ENCODE results near the gene SLC39A11.

DNA sequence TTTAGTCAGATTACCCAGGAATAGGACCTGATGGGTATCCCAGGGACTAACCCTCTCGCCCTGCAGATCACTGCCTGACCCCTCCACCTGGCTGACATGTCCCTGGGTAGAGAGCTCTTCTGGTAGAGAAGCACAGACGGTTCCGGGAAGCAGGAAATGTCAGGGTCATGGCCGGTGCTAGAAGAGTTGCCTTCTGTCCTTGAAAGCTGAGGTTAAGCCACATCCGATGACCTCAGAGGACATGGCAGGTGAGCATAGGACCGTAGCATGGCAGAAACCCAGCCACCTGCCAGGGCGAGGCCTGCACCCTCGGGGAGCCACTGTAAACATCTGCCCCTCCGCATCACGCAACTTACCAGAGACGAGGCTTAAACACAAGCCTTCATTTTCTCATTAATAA is 488.0 kb downstream of the SLC39A11 start:
- TF ChIP-seq, protein P1, sequence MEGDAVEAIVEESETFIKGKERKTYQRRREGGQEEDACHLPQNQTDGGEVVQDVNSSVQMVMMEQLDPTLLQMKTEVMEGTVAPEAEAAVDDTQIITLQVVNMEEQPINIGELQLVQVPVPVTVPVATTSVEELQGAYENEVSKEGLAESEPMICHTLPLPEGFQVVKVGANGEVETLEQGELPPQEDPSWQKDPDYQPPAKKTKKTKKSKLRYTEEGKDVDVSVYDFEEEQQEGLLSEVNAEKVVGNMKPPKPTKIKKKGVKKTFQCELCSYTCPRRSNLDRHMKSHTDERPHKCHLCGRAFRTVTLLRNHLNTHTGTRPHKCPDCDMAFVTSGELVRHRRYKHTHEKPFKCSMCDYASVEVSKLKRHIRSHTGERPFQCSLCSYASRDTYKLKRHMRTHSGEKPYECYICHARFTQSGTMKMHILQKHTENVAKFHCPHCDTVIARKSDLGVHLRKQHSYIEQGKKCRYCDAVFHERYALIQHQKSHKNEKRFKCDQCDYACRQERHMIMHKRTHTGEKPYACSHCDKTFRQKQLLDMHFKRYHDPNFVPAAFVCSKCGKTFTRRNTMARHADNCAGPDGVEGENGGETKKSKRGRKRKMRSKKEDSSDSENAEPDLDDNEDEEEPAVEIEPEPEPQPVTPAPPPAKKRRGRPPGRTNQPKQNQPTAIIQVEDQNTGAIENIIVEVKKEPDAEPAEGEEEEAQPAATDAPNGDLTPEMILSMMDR (IDR thresholded peaks at IDR 0.05; ENCODE audit: insufficient read depth, low read length): no peak
- TF ChIP-seq GABPA (IDR thresholded peaks at IDR 0.05; ENCODE audit: low read depth): no peak
- TF ChIP-seq, protein P2, sequence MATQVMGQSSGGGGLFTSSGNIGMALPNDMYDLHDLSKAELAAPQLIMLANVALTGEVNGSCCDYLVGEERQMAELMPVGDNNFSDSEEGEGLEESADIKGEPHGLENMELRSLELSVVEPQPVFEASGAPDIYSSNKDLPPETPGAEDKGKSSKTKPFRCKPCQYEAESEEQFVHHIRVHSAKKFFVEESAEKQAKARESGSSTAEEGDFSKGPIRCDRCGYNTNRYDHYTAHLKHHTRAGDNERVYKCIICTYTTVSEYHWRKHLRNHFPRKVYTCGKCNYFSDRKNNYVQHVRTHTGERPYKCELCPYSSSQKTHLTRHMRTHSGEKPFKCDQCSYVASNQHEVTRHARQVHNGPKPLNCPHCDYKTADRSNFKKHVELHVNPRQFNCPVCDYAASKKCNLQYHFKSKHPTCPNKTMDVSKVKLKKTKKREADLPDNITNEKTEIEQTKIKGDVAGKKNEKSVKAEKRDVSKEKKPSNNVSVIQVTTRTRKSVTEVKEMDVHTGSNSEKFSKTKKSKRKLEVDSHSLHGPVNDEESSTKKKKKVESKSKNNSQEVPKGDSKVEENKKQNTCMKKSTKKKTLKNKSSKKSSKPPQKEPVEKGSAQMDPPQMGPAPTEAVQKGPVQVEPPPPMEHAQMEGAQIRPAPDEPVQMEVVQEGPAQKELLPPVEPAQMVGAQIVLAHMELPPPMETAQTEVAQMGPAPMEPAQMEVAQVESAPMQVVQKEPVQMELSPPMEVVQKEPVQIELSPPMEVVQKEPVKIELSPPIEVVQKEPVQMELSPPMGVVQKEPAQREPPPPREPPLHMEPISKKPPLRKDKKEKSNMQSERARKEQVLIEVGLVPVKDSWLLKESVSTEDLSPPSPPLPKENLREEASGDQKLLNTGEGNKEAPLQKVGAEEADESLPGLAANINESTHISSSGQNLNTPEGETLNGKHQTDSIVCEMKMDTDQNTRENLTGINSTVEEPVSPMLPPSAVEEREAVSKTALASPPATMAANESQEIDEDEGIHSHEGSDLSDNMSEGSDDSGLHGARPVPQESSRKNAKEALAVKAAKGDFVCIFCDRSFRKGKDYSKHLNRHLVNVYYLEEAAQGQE (IDR thresholded peaks at IDR 0.05; ENCODE audit: insufficient replicate concordance, low read depth): no peak

All from HL-60 (cell line).